Peyer's patch (tissue), 4 donors: ENCODE results near the gene PDIK1L.

Source experiments
- POLR2A ChIP-seq, 2 donors: fragments of 450-650 bp; IDR thresholded peaks; one replicate each; pipeline ENCODE4 v1.5.1; 2017; ENCODE audit warnings: antibody characterized with exemption in 2 of 2, mild to moderate bottlenecking in 2 of 2, moderate library complexity in 2 of 2
- TF ChIP-seq, protein P1 (sequence below), 6 experiments: fragments of 450-650 bp in 4 of 6; fragments of 200-600 bp in 2 of 6; sonication (generic) in 1 of 6; IDR thresholded peaks; one replicate each; pipeline ENCODE4 v1.5.1; 2017 to 2019; ENCODE audit warnings: antibody characterized with exemption in 6 of 6, mild to moderate bottlenecking in 3 of 6, moderate library complexity in 1 of 6

DNA sequence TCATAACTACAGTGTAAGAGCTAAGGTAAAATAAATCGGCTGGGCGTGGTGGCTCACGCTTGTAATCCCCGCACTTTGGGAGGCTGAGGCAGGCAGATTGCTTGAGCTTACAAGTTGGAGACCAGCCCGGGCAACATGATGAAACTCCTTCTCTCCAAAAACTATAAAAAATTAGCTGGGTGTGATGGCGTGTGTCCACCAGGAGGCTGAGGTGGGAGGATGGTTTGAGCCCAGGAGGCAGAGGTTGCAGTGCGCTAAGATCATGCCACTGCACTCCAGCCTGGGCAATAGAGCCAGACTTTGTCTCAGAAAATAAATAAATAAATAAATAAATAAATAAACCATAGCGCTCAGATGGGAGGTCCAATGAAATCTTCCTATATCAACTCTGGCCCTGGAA, 30.5 kb downstream of the PDIK1L start:
- TF ChIP-seq, protein P1, sequence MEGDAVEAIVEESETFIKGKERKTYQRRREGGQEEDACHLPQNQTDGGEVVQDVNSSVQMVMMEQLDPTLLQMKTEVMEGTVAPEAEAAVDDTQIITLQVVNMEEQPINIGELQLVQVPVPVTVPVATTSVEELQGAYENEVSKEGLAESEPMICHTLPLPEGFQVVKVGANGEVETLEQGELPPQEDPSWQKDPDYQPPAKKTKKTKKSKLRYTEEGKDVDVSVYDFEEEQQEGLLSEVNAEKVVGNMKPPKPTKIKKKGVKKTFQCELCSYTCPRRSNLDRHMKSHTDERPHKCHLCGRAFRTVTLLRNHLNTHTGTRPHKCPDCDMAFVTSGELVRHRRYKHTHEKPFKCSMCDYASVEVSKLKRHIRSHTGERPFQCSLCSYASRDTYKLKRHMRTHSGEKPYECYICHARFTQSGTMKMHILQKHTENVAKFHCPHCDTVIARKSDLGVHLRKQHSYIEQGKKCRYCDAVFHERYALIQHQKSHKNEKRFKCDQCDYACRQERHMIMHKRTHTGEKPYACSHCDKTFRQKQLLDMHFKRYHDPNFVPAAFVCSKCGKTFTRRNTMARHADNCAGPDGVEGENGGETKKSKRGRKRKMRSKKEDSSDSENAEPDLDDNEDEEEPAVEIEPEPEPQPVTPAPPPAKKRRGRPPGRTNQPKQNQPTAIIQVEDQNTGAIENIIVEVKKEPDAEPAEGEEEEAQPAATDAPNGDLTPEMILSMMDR (IDR thresholded peaks at IDR 0.05), result no peak
- TF ChIP-seq POLR2A (IDR thresholded peaks at IDR 0.05), result no peak
